Endodermal cell (in vitro differentiated cells): ENCODE measurements around the gene VSTM4. TPM values are rescaled to one million over a fixed set of nuclear protein-coding genes. Genes with fewer than 3 reads are reported as not detected.

ENCODE experiments used
- DNase-seq: peaks from one replicate; pipeline ENCODE4 v3.0.0-alpha.2; 2017
- H3K27ac ChIP-seq: 2 replicates; pipeline ENCODE4 v1.5.1; 2013; ENCODE audit warnings: mild to moderate bottlenecking, low read depth, low read length, moderate library complexity
- H3K27me3 ChIP-seq: 2 replicates; pipeline ENCODE4 v1.6.1; 2013; ENCODE audit warnings: mild to moderate bottlenecking, low read length, moderate library complexity; ENCODE audit not compliant: insufficient read depth, control insufficient read depth, poor library complexity, severe bottlenecking
- H3K36me3 ChIP-seq: 2 replicates; pipeline ENCODE4 v1.7.0; 2013; ENCODE audit warnings: mild to moderate bottlenecking, low read length, moderate library complexity; ENCODE audit not compliant: control insufficient read depth, insufficient read depth
- H3K4me1 ChIP-seq: one replicate; pipeline ENCODE4 v1.7.0; 2013; ENCODE audit warnings: low read length; ENCODE audit not compliant: control insufficient read depth, insufficient read depth
- H3K4me3 ChIP-seq: 2 replicates; pipeline ENCODE4 v1.5.1; 2013; ENCODE audit warnings: mild to moderate bottlenecking, low read length, moderate library complexity
- H3K9ac ChIP-seq: 2 replicates; pipeline ENCODE4 v1.6.1; 2013; ENCODE audit warnings: mild to moderate bottlenecking, low read length, moderate library complexity; ENCODE audit not compliant: poor library complexity, severe bottlenecking; ENCODE audit errors: extremely low read depth
- H3K9me3 ChIP-seq: 2 replicates; pipeline ENCODE4 v1.6.1; 2013; ENCODE audit warnings: mild to moderate bottlenecking, low read length, moderate library complexity; ENCODE audit not compliant: control insufficient read depth
- H3K27ac Mint-ChIP-seq: 2 replicates; pipeline ENCODE4 v1.8.0; 2020; ENCODE audit warnings: mixed read lengths
- H3K27me3 Mint-ChIP-seq: 2 replicates; pipeline ENCODE4 v1.8.0; 2021; ENCODE audit warnings: mild to moderate bottlenecking, mixed read lengths; ENCODE audit not compliant: insufficient read depth
- H3K36me3 Mint-ChIP-seq: 2 replicates; pipeline ENCODE4 v1.8.0; 2020; ENCODE audit warnings: low read depth, mixed read lengths
- H3K4me1 Mint-ChIP-seq: 2 replicates; pipeline ENCODE4 v1.8.0; 2020; ENCODE audit warnings: mixed read lengths
- H3K4me3 Mint-ChIP-seq: 2 replicates; pipeline ENCODE4 v1.8.0; 2020; ENCODE audit warnings: mild to moderate bottlenecking, moderate library complexity, mixed read lengths
- H3K9me3 Mint-ChIP-seq: 2 replicates; pipeline ENCODE4 v1.8.0; 2020; ENCODE audit warnings: mild to moderate bottlenecking, mixed read lengths
- WGBS, 2 experiments: methylation state at CpG; one replicate each; pipeline versions ENCODE4 v1.1.5 to v1.1.7; 2013; ENCODE audit warnings: missing lambda C conversion rate in 2 of 2, mixed read lengths in 1 of 2; ENCODE audit not compliant: insufficient coverage in 1 of 2, insufficient read length in 1 of 2; 5-methylcytosine and 5-hydroxymethylcytosine counted together
- total RNA-seq, 2 donors: library from RNA; stranded (reverse); fragmentation: NEBNext Ultra II Directional in 1 of 2; extraction: Animal tissue kit (Norgen Biotek cat#: 25700) in 1 of 2; gene quantifications; 2 replicates in 1 of 2; 3 replicates in 1 of 2; pipeline ENCODE4 v1.2.1, GENCODE V29; 2021
- TF ChIP-seq, protein P1 (sequence below): fragments of 200-600 bp; sonication (generic); conservative IDR thresholded peaks from 2 replicates; pipeline ENCODE4 v1.5.0; 2021; ENCODE audit warnings: antibody characterized with exemption, mild to moderate bottlenecking

VSTM4 gene
- total RNA-seq, 2 donors from 2014 or later: 0.51 to 0.77 TPM

GRCh38 chr10:49090189-49090575 lies 25.1 kb downstream of the VSTM4 start:
- TF ChIP-seq, protein P1, sequence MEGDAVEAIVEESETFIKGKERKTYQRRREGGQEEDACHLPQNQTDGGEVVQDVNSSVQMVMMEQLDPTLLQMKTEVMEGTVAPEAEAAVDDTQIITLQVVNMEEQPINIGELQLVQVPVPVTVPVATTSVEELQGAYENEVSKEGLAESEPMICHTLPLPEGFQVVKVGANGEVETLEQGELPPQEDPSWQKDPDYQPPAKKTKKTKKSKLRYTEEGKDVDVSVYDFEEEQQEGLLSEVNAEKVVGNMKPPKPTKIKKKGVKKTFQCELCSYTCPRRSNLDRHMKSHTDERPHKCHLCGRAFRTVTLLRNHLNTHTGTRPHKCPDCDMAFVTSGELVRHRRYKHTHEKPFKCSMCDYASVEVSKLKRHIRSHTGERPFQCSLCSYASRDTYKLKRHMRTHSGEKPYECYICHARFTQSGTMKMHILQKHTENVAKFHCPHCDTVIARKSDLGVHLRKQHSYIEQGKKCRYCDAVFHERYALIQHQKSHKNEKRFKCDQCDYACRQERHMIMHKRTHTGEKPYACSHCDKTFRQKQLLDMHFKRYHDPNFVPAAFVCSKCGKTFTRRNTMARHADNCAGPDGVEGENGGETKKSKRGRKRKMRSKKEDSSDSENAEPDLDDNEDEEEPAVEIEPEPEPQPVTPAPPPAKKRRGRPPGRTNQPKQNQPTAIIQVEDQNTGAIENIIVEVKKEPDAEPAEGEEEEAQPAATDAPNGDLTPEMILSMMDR: no peak
- no peak overlapping the region for H3K4me3 Mint-ChIP-seq
- no peak for DNase-seq
- H3K4me1 Mint-ChIP-seq: peaks cover 9% of the 10 kb centered on the region
- no peak overlapping the region for H3K27ac Mint-ChIP-seq
- Histone ChIP-seq H3K36me3 (no peaks in the 10 kb centered on the region), H3K4me3 (no peak overlapping the region), H3K4me1 (no peaks in the 10 kb centered on the region), H3K27me3 (no peaks in the 10 kb centered on the region), H3K27ac (no peak overlapping the region), H3K9ac (no peak overlapping the region), H3K9me3 (peaks cover 19% of the 10 kb centered on the region)
- peaks cover 9% of the 10 kb centered on the region for H3K27me3 Mint-ChIP-seq
- peaks cover 13% of the 10 kb centered on the region for H3K9me3 Mint-ChIP-seq
- WGBS, 2 experiments: 75 to 95% methylated on average over 1 of the region's 1 CpG
- H3K36me3 Mint-ChIP-seq: no peaks in the 10 kb centered on the region

DNA sequence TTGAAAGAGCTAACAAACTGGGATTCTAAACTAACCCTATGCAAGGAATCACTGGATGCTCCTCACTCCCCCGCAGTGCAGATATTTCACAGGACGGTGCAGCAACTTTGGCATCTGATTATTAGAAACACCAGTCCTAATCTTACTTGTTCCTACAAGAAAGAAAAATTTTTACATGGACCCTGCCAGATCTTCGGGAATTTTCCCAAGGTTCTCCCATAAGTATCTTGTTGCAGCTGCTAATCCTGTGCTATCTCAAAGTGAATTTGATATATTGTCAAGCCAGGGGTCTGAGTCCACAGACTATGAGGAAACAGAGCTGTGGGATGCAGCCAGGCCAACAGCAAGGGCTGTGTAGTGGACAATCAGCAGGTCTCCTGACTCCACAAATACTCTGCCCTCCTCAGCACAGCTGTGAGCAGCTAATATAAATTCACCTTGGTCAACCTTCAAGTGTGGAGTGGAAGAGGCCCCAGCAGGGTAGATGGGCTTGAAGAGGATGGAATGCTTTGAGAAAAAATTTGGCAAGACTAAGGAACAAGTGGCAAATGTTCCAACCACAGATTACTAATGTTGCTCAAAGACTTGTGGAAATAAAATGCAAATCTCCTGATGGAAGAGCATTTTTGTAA lies 25.6 kb downstream of the VSTM4 start:
- H3K9me3 Mint-ChIP-seq: peaks cover 13% of the 10 kb centered on the region
- no peaks in the 10 kb centered on the region for H3K4me1 ChIP-seq
- DNase-seq: no peak
- H3K36me3 Mint-ChIP-seq: no peaks in the 10 kb centered on the region
- no peak overlapping the region for H3K27ac Mint-ChIP-seq
- H3K4me3 ChIP-seq: no peak overlapping the region
- WGBS, 2 experiments: 90 to 100% methylated on average over 1 to 3 of the region's 3 CpGs
- peaks cover 9% of the 10 kb centered on the region for H3K27me3 Mint-ChIP-seq
- no peak overlapping the region for H3K27ac ChIP-seq
- no peak overlapping the region for H3K4me3 Mint-ChIP-seq
- H3K27me3 ChIP-seq: no peaks in the 10 kb centered on the region
- no peak overlapping the region for H3K9ac ChIP-seq
- TF ChIP-seq, protein P1: no peak
- H3K36me3 ChIP-seq: no peaks in the 10 kb centered on the region
- peaks cover 19% of the 10 kb centered on the region for H3K9me3 ChIP-seq
- H3K4me1 Mint-ChIP-seq: peaks cover 9% of the 10 kb centered on the region

- no peaks in the 10 kb centered on the region for H3K36me3 ChIP-seq
- peaks cover 9% of the 10 kb centered on the region for H3K4me1 Mint-ChIP-seq
- 88 to 91% methylated on average over 1 to 2 of the region's 2 CpGs for WGBS, 2 experiments
- H3K36me3 Mint-ChIP-seq: no peaks in the 10 kb centered on the region
- no peak overlapping the region for H3K27ac ChIP-seq
- no peaks in the 10 kb centered on the region for H3K4me1 ChIP-seq
- H3K27me3 ChIP-seq: no peaks in the 10 kb centered on the region
- peaks cover 13% of the 10 kb centered on the region for H3K9me3 Mint-ChIP-seq
- no peak overlapping the region for H3K27ac Mint-ChIP-seq
- peaks cover 9% of the 10 kb centered on the region for H3K27me3 Mint-ChIP-seq
- TF ChIP-seq, protein P1: no peak
- H3K4me3 Mint-ChIP-seq: no peak overlapping the region
- DNase-seq: peak; percentile 37
- H3K4me3 ChIP-seq: no peak overlapping the region
- H3K9ac ChIP-seq: no peak overlapping the region
- H3K9me3 ChIP-seq: peaks cover 19% of the 10 kb centered on the region
Measured at GRCh38 chr10:49089152-49089551, 26.2 kb downstream of the VSTM4 start.
